Measurements from ENCODE around the gene NOL12. TPM values are rescaled to one million over a fixed set of nuclear protein-coding genes. Genes with fewer than 3 reads are reported as not detected.

The NOL12 gene
- total and polyA plus RNA-seq, 8 donors: 6.0 to 25.6 (median 10.3) TPM

GRCh38 chr22:37742376-37743171, 56.4 kb downstream of the NOL12 start:
- no peak for ATAC-seq
- Histone ChIP-seq H3K4me3 (no peak overlapping the region), H3K27me3 (no peaks in the 10 kb centered on the region), H3K4me1 (peaks cover 3 to 10% (median 4%) of the 10 kb centered on the region in 3 donors), H3K27ac (no peak overlapping the region), H3K36me3 (no peaks in the 10 kb centered on the region), H3K9me3 (no peaks in the 10 kb centered on the region)
- TF ChIP-seq, protein P1, sequence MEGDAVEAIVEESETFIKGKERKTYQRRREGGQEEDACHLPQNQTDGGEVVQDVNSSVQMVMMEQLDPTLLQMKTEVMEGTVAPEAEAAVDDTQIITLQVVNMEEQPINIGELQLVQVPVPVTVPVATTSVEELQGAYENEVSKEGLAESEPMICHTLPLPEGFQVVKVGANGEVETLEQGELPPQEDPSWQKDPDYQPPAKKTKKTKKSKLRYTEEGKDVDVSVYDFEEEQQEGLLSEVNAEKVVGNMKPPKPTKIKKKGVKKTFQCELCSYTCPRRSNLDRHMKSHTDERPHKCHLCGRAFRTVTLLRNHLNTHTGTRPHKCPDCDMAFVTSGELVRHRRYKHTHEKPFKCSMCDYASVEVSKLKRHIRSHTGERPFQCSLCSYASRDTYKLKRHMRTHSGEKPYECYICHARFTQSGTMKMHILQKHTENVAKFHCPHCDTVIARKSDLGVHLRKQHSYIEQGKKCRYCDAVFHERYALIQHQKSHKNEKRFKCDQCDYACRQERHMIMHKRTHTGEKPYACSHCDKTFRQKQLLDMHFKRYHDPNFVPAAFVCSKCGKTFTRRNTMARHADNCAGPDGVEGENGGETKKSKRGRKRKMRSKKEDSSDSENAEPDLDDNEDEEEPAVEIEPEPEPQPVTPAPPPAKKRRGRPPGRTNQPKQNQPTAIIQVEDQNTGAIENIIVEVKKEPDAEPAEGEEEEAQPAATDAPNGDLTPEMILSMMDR (IDR thresholded peaks at IDR 0.05): no peak
- DNase-seq: no peak
- FAIRE-seq: no peak
- intact Hi-C loops (cut with DNase I): no loop called here
- 77 to 81% methylated on average over 16 of the region's 16 CpGs for WGBS, 2 donors

Other genes starting within 250 kb of the NOL12 start
- 10 to 100 TPM in 1 of 6 donors, 1 to 10 TPM in 5; 1.5 to 10.5 (median 3.4) TPM for gene MFNG, start 200.0 kb upstream of the NOL12 start, total RNA-seq
- gene MFNG, start 200.0 kb upstream of the NOL12 start, polyA plus RNA-seq: 1 to 10 TPM; 5.2 to 6.5 TPM
- 10 to 100 TPM in 4 of 6 donors, 1 to 10 TPM in 2; 9.9 to 20.6 (median 11.5) TPM for gene CARD10, start 166.9 kb upstream of the NOL12 start, total RNA-seq
- 10 to 100 TPM; 29.9 to 30.2 TPM for gene CARD10, start 166.9 kb upstream of the NOL12 start, polyA plus RNA-seq
- gene CDC42EP1, start 125.9 kb upstream of the NOL12 start, total RNA-seq: 100 to 1,000 TPM in 2 of 6 donors, 10 to 100 TPM in 4; 68.8 to 139 (median 96.1) TPM
- gene CDC42EP1, start 125.9 kb upstream of the NOL12 start, polyA plus RNA-seq: 10 to 100 TPM; 78.2 to 79.0 TPM
- 10 to 100 TPM; 16.0 to 99.5 (median 40.9) TPM for gene LGALS2, start 106.3 kb upstream of the NOL12 start, total RNA-seq
- gene LGALS2, start 106.3 kb upstream of the NOL12 start, polyA plus RNA-seq: 10 to 100 TPM; 26.2 to 61.7 TPM
- gene GGA1, start 77.5 kb upstream of the NOL12 start, total RNA-seq: 10 to 100 TPM; 17.9 to 36.4 (median 21.5) TPM
- 10 to 100 TPM; 81.5 to 84.9 TPM for gene GGA1, start 77.5 kb upstream of the NOL12 start, polyA plus RNA-seq
- gene SH3BP1, start 46.7 kb upstream of the NOL12 start, total RNA-seq: 1 to 10 TPM; 2.0 to 9.3 (median 3.9) TPM
- 1 to 10 TPM; 2.7 to 5.9 TPM for gene SH3BP1, start 46.7 kb upstream of the NOL12 start, polyA plus RNA-seq
- gene PDXP, start 27.6 kb upstream of the NOL12 start, total RNA-seq: 1 to 10 TPM; 3.6 to 6.8 (median 5.4) TPM
- gene PDXP, start 27.6 kb upstream of the NOL12 start, polyA plus RNA-seq: 10 to 100 TPM in 1 of 2 donors, 1 to 10 TPM in 1; 4.6 to 16.3 TPM
- gene LGALS1, start 10.7 kb upstream of the NOL12 start, total RNA-seq: 100 to 1,000 TPM in 2 of 6 donors, 10 to 100 TPM in 4; 15.9 to 191 (median 40.9) TPM
- 100 to 1,000 TPM; 172 to 249 TPM for gene LGALS1, start 10.7 kb upstream of the NOL12 start, polyA plus RNA-seq
- 10 to 100 TPM; 17.4 to 36.6 (median 26.0) TPM for gene TRIOBP, start 10.7 kb downstream of the NOL12 start, total RNA-seq
- gene TRIOBP, start 10.7 kb downstream of the NOL12 start, polyA plus RNA-seq: 10 to 100 TPM; 23.4 to 24.2 TPM
- gene GCAT, start 121.6 kb downstream of the NOL12 start, total RNA-seq: 10 to 100 TPM; 27.1 to 54.8 (median 37.8) TPM
- 10 to 100 TPM; 30.9 to 62.7 TPM for gene GCAT, start 121.6 kb downstream of the NOL12 start, polyA plus RNA-seq
- gene GALR3, start 137.0 kb downstream of the NOL12 start, total RNA-seq: under 1 TPM in 4 of 6 donors, not detected in 2; 0.19 to 0.75 (median 0.42) TPM
- under 1 TPM in 1 of 2 donors, not detected in 1; 0.65 TPM for gene GALR3, start 137.0 kb downstream of the NOL12 start, polyA plus RNA-seq
- gene ANKRD54, start 158.0 kb downstream of the NOL12 start, total RNA-seq: 10 to 100 TPM; 11.4 to 18.1 (median 15.2) TPM
- 10 to 100 TPM; 22.6 to 24.0 TPM for gene ANKRD54, start 158.0 kb downstream of the NOL12 start, polyA plus RNA-seq
- 100 to 1,000 TPM; 267 to 412 (median 348) TPM for gene EIF3L, start 163.1 kb downstream of the NOL12 start, total RNA-seq
- gene EIF3L, start 163.1 kb downstream of the NOL12 start, polyA plus RNA-seq: 100 to 1,000 TPM; 162 to 242 TPM
- 10 to 100 TPM; 16.5 to 22.3 (median 19.3) TPM for gene MICALL1, start 220.0 kb downstream of the NOL12 start, total RNA-seq
- gene MICALL1, start 220.0 kb downstream of the NOL12 start, polyA plus RNA-seq: 10 to 100 TPM in 1 of 2 donors, 1 to 10 TPM in 1; 8.8 to 19.5 TPM